Activated CD4-positive, alpha-beta T cell treated with anti-CD3 and anti-CD28 coated beads for 24 hours (primary cell): ENCODE results near the gene KLF16.

Experiments
- DNase-seq, 2 donors: peaks; one replicate each; pipeline ENCODE4 v3.0.0-alpha.2; 2020; ENCODE audit warnings: low read depth in 2 of 2

Gene KLF16

DNA sequence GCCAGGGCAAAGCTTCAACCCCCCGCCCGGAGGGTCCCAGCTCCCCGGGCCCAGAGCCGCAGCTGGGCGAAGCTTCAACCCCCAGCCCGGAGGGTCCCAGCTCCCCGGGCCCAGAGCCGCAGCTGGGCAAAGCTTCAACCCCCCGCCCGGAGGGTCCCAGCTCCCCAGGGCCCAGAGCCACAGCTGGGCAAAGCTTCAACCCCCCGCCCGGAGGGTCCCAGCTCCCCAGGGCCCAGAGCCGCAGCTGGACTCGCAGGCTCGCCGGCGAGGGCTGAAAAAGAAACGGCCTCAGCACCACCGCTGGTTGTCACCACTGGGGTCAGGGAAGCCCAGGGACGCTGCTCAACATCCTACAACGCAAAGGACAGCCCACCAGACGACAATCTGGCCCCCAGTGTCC is 20.3 kb downstream of the KLF16 start:
- DNase-seq: no peak

- DNase-seq: no peak
Measured at GRCh38 chr19:1841209-1841924, 22.0 kb downstream of the KLF16 start.

DNA sequence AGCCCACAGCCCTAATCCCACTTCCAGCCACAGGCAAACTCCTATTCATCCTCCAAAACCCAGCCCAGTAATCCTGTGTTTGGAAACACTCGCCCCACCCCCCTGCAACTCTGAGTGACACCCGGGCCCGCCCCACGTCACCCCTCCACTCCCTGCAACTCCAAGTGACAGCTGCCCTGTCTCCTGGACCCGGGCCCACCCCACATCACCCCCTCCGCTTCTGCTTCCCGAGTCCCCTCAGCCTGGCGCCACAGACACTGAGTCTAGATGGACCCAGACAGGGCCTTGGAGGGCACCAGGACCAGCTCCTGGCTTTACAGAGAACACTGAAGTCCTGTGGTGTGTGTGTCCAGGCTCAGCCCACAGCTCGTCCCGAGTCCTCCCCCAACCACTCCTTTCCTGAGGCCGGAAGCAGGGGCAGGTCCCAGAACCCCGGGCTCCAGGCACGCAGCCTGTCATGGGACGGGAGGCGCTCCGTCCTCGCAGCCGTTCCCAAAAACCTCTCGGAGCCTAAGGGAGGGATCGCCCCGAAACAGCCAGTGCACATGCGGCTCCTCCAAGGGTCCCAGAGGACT is 22.8 kb downstream of the KLF16 start:
- DNase-seq: no peak

DNA sequence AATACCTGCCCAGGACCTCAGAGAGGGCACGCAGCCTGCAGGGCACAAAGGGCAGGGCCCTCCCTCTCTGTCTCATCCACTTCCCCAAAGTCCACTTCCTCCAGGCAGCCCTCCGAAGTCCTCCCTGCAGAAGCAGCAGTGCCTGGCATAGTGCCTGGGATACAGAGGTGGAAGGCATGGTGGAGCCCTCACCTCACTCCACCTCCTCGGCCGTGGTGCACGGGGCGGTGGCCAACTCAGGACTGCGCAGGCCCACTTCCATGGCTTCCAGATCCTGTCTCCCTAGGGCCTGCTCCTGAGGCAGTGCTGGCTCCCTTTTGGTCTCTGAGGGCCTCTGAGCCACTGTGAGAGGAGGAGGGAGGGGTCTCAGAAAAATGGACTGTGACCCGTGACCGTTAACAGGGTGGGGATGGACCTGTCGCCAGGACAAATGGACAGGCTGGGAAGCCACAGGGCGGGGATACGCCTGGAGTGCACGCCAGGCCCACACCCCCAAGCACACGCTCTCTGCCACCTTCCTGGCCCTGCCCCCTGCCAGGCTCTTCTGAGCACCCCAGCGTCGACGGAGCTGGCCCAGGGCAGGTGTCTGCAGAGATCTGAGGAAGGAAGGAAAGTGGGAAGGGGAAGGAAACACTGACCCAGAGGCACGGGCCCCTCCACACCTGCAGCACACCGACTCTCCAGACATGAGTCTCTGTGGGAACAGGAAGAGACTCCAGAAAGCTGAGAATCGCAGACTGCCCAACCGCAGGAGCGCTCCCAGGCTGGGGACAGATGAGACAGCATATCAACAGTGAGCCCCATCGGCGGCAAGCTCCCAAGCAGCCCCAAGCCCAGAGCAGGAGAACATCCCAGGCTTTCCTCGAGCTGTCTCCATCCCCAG is 23.5 kb downstream of the KLF16 start:
- no peak for DNase-seq

DNA sequence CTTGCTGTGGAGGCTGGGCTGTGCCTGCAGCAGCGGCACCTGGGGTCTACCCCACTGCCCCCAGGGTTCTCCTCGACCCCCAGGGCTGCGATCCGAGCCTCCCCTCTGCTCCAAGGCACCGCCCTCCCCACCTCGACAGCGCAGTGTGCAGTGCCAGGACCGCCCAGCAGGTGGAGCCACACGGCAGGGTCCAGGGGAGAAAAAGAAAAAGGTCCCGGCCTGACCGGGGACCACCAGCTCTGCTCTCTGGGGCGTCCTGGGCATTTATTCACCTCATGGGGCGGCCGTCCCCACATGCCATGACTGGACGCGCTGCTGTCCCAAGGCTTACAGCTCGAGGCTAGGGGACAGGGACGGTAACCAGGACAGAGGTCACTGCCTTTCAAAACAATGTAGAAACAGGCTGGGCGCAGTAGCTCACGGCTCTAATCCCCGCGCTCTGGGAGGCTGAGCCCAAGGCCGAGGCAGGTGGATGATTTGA is 25.7 kb downstream of the KLF16 start:
- peak in 1 of 2 donors; percentile 50 for DNase-seq

- no peak for DNase-seq
Measured at GRCh38 chr19:1837222-1837565, 26.2 kb downstream of the KLF16 start.

DNA sequence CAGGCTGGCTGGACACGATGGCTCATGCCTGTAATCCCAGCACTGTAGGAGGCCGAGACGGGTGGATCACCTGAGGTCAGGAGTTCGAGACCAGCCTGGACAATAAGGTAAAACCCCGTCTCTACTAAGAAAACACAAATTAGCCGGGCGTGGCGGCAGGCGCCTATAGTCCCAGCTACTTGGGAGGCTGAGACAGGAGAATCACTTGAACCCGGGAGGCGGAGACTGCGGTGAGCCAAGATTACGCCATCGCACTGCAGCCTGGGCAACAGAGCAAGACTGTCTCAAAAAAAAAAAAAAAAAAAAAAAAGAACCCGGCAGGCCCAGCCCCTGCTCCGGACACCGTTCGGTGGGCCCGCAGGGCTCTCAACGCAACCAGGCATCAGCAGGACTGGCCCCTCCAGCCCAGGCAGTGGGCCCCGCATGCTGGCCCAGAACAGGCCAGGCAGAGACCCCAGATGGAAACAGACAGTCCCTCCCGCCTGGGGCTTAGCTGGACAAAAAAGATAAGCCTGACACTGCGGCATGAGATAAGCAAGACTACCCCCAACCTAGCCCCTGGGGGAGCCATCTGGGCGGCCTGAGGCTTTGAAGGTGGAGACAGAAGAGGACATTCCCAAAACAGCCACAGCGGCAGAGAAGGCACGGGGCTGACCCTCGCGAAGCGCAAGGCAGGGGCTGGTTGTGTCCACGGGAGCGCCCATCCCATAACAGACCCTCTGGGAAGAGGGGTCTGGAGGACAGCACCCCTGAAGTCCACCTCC is 26.7 kb downstream of the KLF16 start:
- no peak for DNase-seq

DNA sequence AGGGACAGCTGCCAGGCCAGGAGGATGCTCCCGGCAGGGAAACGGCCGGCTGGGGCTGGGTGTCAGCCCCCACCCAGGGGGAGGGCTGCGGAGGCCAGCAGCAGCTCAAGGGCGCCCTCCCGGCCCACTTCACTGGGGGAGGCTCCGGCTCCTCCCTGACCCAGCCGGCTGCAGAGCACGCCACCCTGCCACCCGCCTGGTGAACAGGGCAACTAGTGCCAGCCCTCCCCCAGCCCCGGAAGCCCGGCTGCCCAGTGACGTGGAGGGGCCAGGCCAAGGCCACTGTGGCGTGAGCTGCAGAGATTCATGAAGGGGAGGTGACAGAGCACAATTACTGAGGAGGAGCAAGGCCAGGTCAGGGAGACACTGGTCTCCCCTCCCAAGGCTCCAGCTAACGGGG is 29.8 kb downstream of the KLF16 start:
- no peak for DNase-seq

DNA sequence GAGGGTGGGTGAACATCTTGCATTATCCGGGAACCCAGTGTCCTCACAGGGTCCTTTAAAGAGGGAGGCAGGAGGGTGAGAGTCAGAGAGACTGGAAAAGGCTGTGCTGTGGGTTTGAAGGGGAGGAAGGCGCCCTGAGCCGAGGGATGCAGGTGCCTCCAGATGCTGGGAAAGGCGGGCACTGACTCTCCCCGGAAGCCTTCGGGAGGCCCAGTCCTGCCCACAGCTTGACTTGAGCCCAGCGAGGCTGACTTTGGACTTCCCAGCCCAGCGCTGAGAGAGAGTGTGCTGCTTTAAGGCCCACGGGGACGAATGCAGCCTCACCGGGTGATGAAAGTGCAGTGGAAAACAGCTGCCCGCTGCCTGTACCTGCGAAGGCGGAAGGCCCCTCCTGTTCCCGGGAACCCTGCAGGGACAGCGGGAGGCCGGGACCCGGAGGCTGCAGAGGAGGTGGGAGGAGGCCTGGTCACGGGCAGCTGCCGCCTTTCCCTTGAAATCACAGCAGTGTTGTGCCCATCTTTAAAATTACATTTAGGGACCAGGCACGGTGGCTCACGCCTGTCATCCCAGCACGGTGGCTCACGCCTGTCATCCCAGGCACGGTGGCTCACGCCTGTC is 31.2 kb downstream of the KLF16 start:
- no peak for DNase-seq

GRCh38 chr19:1830978-1831377 is 32.4 kb downstream of the KLF16 start:
- no peak for DNase-seq

DNA sequence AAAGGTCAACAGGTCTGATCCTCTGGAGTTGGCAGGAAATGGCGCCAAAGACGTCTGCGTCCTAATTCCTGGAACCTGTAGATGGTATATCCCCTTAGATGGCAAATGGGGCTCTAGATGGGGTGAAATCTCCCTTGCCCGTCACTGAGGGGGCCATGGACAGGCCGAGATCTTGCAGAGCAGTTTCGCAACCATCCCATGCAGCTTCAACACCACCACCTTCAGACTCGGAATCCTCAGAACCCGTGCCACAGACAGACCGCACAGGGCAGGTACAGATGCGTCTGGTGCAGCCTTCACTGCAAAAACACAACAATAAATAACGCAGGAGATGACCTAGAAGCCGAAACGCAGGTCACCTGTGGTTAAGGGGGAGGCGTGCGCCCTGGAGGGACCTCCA is 32.8 kb downstream of the KLF16 start:
- DNase-seq: no peak

- no peak for DNase-seq
Measured at GRCh38 chr19:1829958-1830357, 33.4 kb downstream of the KLF16 start.

- no peak for DNase-seq
Measured at GRCh38 chr19:1828279-1829238, 34.8 kb downstream of the KLF16 start.

GRCh38 chr19:1827566-1828278 is 35.7 kb downstream of the KLF16 start:
- DNase-seq: no peak

DNA sequence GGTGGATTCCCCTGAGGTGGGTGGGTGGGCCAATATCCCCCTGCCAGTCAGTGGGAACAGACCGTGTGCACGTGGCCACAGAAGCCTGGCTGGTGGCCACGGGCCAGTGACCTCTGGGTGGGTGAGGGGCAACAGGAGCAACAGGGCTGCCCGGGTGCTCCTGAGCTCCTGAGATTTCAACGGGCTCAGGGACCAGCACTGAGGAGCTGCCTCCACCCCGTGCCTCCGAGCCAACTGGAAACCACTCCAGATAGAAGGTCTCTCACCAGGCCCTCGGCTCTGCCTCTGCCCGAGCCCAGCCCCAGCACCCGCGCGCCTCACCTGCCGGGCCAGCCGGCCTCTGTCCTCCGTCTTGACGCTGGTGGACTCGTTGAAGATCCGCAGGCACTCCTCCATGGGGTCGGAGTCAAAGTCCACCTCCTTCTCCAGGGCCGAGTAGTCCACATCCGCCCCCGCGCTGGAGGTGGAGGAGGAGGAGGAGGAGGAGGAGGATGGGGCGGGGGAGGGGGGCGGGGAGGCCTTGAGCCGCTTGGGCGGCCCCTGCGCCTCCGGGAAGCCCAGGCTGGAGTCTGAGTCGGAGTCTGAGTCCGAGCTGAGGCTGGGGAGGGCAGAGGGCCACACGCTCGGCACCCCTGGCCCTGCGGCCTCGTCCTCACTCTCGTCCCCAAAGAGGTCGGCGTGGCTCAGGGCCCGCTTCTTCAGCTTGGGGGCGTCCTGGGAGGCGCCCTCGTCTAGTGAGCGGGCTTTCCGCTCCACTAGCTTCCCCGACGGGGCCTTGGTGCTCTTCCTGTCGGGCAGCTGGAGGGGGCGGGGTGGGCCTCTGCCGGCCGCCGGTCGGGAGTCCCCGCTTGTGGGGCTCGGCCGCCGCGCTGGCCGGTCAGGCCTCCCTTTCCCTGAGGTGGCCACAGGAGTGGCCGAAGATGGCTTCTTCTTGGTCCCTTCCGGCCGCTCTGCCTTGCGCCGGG is 36.5 kb downstream of the KLF16 start:
- DNase-seq: no peak

GRCh38 chr19:1825909-1826556 is 37.3 kb downstream of the KLF16 start:
- peak; percentile 65 to 66 for DNase-seq

GRCh38 chr19:1824252-1824622 is 39.1 kb downstream of the KLF16 start:
- no peak for DNase-seq
